SU-DHL-6 (cell line): Measurements from ENCODE around the gene NFKBIZ.

Source experiments
- H2AFZ ChIP-seq: fragments of 200-600 bp; sonication (generic); 2 replicates; pipeline ENCODE4 v1.6.1; 2014; ENCODE audit warnings: low read depth, mild to moderate bottlenecking, moderate library complexity, mixed read lengths, antibody characterized with exemption, low read length; ENCODE audit not compliant: severe bottlenecking
- H3F3A ChIP-seq: fragments of 200-600 bp; shearing (Covaris generic); 2 replicates; pipeline ENCODE4 v1.6.0; 2016; ENCODE audit warnings: antibody characterized with exemption, mild to moderate bottlenecking; ENCODE audit not compliant: insufficient read depth
- H3K27ac ChIP-seq: fragments of 200-600 bp; sonication (generic); 2 replicates; pipeline ENCODE4 v1.5.1; 2016; ENCODE audit warnings: low read depth, mild to moderate bottlenecking, low read length, moderate library complexity, mixed read lengths
- H3K27me3 ChIP-seq: fragments of 200-600 bp; sonication (generic), shearing (Covaris generic); 2 replicates; pipeline ENCODE4 v1.6.0; 2014; ENCODE audit warnings: mild to moderate bottlenecking, low read length
- H3K36me3 ChIP-seq: fragments of 200-600 bp; sonication (generic); 2 replicates; pipeline ENCODE4 v1.6.1; 2014; ENCODE audit warnings: mild to moderate bottlenecking, low read length, mixed read lengths
- H3K4me2 ChIP-seq: fragments of 300-600, 200-600 bp; shearing (Covaris generic), sonication (generic); 2 replicates; pipeline ENCODE4 v1.6.0; 2014; ENCODE audit warnings: low read length, low read depth, mild to moderate bottlenecking; ENCODE audit not compliant: poor library complexity, severe bottlenecking
- H3K4me3 ChIP-seq: fragments of 200-600 bp; sonication (generic); 2 replicates; pipeline ENCODE4 v1.5.1; 2014; ENCODE audit warnings: antibody characterized with exemption, low read length, mild to moderate bottlenecking, mixed read lengths; ENCODE audit not compliant: insufficient read depth, poor library complexity, severe bottlenecking
- H3K79me2 ChIP-seq: fragments of 200-600 bp; sonication (generic); 2 replicates; pipeline ENCODE4 v1.6.1; 2014; ENCODE audit warnings: mild to moderate bottlenecking, low read length, moderate library complexity; ENCODE audit not compliant: insufficient read depth
- H3K9ac ChIP-seq: fragments of 200-600 bp; sonication (generic); 2 replicates; pipeline ENCODE4 v1.7.0; 2014; ENCODE audit warnings: mild to moderate bottlenecking, low read length
- H3K9me2 ChIP-seq: fragments of 200-600 bp; sonication (generic); replicated peaks from 2 replicates; pipeline ENCODE4 v1.6.1; 2014; ENCODE audit warnings: low read length; ENCODE audit not compliant: insufficient read depth
- H3K9me3 ChIP-seq: fragments of 200-600 bp; sonication (generic); 2 replicates; pipeline ENCODE4 v1.6.1; 2014; ENCODE audit warnings: low read length, mixed read lengths; ENCODE audit not compliant: insufficient read depth
- H4K20me1 ChIP-seq: fragments of 200-600 bp; sonication (generic); 2 replicates; pipeline ENCODE4 v1.6.1; 2014; ENCODE audit warnings: low read depth, mild to moderate bottlenecking, antibody characterized with exemption, low read length, moderate library complexity, mixed read lengths
- CTCF ChIP-seq: fragments of 200-600 bp; sonication (generic); IDR thresholded peaks from one replicate; pipeline ENCODE4 v1.5.1; 2017; ENCODE audit warnings: antibody characterized with exemption, mild to moderate bottlenecking, low read length, moderate library complexity; ENCODE audit not compliant: insufficient read depth, poor library complexity, severe bottlenecking
- EZH2phosphoT487 ChIP-seq: fragments of 200-600 bp; sonication (generic), shearing (Covaris generic); conservative IDR thresholded peaks from 2 replicates; pipeline ENCODE4 v1.6.1; 2018; ENCODE audit warnings: mild to moderate bottlenecking, antibody characterized with exemption, low read length, moderate library complexity, mixed read lengths

The NFKBIZ gene

GRCh38 chr3:101811875-101812274 lies 37.4 kb upstream of the NFKBIZ start:
- TF ChIP-seq EZH2phosphoT487 (no peak), CTCF (no peak)
- Histone ChIP-seq H3K9ac (no peak overlapping the region), H2AFZ (no peak overlapping the region), H3F3A (peaks cover 25% of the 10 kb centered on the region), H3K79me2 (no peaks in the 10 kb centered on the region; the same call in 1 of the 2 replicates), H3K9me2 (no peaks in the 10 kb centered on the region), H3K36me3 (peaks cover 5% of the 10 kb centered on the region), H3K4me2 (no peak overlapping the region), H3K9me3 (no peaks in the 10 kb centered on the region), H4K20me1 (no peaks in the 10 kb centered on the region), H3K27ac (no peak overlapping the region), H3K4me3 (no peak overlapping the region), H3K27me3 (no peaks in the 10 kb centered on the region)

- H3F3A ChIP-seq, result peaks cover 29% of the 10 kb centered on the region
- H3K9ac ChIP-seq, result no peak overlapping the region
- H3K9me2 ChIP-seq, result no peaks in the 10 kb centered on the region
These were observed 36.4 kb upstream of the NFKBIZ start for GRCh38 chr3:101812895-101813294.

GRCh38 chr3:101813817-101814440 lies 35.4 kb upstream of the NFKBIZ start:
- Histone ChIP-seq H3K9ac (peak overlapping the region; percentile 33), H3K79me2 (no peaks in the 10 kb centered on the region; the same call in 1 of the 2 replicates), H3K4me2 (peak overlapping the region; percentile 68)

More at GRCh38 chr3:101812895-101813294, 36.4 kb upstream of the NFKBIZ start:
- Histone ChIP-seq H2AFZ (no peak overlapping the region), H3K9me3 (no peaks in the 10 kb centered on the region), H3K4me3 (no peak overlapping the region), H4K20me1 (no peaks in the 10 kb centered on the region), H3K27me3 (no peaks in the 10 kb centered on the region), H3K27ac (no peak overlapping the region), H3K4me2 (no peak overlapping the region), H3K36me3 (peaks cover 11% of the 10 kb centered on the region), H3K79me2 (no peaks in the 10 kb centered on the region; the same call in 1 of the 2 replicates)
- TF ChIP-seq CTCF (no peak), EZH2phosphoT487 (no peak)

More at GRCh38 chr3:101813817-101814440, 35.4 kb upstream of the NFKBIZ start:
- H3K36me3 ChIP-seq, result peaks cover 11% of the 10 kb centered on the region
- H3K27me3 ChIP-seq, result no peaks in the 10 kb centered on the region
- H4K20me1 ChIP-seq, result no peaks in the 10 kb centered on the region
- no peaks in the 10 kb centered on the region for H3K9me2 ChIP-seq
- H3K27ac ChIP-seq, result peak overlapping the region; percentile 62
- H2AFZ ChIP-seq, result no peak overlapping the region
- H3K4me3 ChIP-seq, result peak overlapping the region; percentile 31
- peaks cover 28% of the 10 kb centered on the region for H3F3A ChIP-seq
- no peaks in the 10 kb centered on the region for H3K9me3 ChIP-seq
- peak; percentile 50 for TF ChIP-seq CTCF
- no peak for TF ChIP-seq EZH2phosphoT487
